Activated CD8-positive, alpha-beta memory T cell treated with anti-CD3 and anti-CD28 coated beads, Interleukin-2, amount 50 U/mL, for 4 hours (primary cell): ENCODE data around the gene ARPC2.

ENCODE experiments used
- DNase-seq: peaks from one replicate; pipeline ENCODE4 v3.0.0-alpha.2; 2020

The ARPC2 gene

DNA sequence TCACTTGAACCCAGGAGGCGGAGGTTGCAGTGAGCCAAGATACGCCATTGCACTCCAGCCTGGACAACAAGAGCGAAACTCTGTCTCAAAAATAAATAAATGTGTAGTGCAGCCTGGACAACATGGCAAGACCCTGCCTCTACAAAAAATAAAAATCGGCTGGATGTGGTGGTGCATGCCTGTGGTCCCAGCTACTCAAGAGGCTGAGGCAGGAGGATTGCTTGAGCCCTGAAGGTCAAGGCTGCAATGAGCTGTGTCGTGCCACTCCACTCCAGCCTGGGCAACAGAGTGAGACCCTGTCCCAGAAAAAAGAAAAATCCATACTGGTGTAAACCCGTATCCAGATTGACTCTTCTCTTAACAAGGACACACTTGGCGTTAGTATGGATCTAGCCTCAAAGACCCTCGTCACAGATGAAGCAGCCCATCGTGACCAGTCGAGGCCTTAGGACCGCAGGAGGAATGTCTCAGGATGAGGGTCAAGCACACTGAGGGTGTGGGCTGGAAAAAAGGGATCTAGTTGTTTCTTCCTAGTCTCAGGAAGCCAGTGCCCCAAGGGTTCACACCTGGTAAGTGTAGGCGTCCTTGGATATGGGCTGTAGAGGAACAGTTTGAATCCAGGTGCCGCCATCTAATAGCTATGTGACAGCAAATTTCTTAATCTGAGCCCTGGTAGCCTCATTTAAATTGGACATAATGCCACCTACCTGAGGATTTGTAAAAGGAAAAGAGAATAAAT, 39.8 kb downstream of the ARPC2 start:
- no peak for DNase-seq

DNA sequence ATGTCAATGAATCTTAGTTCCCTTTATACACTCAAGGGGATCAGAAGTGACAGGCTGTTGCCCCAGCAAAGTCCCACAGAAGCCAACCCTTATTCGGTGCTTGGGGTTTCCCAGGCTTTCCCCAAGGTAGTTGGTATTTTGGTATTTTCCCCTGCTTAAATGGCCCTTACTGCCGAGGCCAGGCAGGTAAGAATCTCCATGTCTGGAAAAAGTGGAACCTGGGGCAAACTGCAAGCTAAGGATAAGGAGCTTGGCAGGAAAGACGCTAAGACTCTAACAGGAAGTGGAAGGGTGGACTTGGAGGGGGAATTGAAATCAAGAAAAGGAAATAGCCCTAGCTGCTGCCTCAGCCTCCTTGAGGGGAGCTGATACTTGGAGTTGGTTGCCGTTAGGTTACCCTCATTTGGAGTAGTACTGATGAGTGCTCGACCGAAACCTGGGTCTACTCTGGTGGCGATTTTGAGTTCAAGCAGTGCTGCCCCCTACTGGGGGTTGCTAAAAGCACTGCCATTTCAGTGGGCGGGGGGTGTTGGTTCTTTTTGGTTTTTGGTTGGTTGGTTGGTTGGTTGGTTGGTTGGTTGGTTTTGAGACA, 40.5 kb downstream of the ARPC2 start:
- DNase-seq = peak; percentile 71

DNA sequence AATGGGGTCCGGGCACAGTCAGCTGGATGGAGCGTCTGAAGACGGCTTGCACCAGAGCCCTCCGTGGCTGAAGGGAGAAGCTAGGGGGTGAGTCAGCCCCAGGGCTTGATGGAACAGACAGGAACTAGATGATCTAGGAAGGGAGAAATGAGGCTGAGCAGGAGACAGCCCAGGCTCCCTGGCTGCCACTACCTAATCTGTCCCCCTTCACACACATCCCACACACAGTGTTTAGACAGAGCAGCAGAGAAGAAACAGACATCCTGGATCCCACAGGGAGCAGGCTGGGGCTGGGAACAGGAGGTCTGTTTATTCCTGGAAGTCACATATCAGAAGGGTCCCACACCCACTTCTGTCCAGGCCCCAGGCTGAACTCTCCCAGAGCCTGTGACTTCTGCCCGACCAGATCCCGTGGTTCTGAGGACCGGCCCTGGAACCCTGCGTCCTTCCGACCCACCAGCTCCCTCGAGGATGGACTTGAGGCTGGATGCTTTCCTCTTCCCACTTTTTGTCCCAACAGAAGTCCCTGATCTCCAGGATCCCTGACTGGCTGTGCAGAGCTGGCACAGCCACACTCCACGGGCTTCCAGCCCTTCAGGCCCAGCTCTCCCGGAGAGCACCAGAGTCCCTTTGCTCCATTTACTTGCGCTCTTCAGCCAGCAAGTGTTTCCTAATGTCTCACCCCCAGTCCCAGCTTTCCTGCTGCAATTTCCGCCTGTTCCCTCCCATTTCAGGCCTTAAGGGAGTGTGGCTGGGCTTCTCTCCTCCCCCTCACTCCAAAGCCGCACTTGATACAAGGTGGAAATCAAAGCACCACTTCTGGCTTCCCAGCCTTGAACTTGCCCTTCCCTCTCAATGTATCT, 42.3 kb downstream of the ARPC2 start:
- no peak for DNase-seq

DNA sequence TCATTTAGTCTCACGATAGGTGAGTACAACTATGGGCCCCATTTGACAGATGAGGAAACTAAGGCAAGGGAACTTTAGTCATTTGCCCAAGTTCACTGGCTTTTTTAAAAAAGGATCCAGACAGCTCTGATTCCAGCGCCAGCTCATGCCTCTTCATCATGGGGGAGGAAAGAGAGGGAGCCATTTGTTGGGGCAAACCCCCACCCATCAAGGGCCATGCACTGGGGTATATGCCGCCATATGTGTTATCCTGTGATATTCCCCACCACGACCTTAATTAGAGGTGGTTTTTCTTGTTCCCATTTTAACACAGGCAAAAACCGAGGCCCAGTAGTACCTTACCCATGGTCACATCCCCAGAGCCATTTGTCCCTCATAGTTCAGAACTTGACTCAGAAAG, 43.2 kb downstream of the ARPC2 start:
- no peak for DNase-seq

DNA sequence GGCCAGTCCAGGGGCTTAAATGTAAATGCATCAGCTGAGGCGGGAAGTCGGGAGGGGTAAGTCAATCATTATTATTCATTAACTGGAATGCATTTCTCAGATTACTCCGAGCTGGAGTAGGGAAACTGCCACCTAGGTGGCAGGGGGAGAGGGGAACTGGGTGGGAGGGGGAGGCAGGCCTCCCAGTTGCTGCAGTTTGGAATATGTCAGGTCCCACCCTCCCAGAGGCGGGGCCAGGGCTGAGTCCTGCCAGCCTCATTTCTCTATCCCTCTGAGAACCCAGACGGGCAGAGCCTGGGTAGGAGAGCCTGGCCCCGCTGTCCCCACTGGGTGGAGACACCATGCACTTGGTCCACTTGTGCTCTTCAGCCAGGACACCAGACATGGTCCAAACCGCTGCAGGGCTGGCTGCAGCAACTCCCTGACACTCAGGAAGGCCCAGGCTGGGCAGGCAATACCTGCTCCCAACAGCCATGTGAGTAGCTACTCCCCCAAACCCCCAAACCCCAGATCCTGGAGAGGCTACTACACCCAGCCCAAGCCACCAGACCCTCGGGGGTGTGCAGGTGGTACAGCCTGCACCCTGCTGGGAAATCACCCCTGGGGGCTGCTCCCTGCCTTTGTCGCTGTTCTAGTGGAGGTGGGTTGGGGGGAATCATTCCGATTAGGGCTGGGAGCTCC, 43.9 kb downstream of the ARPC2 start, which contains the start of gene GPBAR1:
TSS of gene GPBAR1 (plus strand) at position 274 of the 681 bp plus-strand sequence. CDS start 1,710 bp downstream, outside the sequence.
- no peak for DNase-seq

DNA sequence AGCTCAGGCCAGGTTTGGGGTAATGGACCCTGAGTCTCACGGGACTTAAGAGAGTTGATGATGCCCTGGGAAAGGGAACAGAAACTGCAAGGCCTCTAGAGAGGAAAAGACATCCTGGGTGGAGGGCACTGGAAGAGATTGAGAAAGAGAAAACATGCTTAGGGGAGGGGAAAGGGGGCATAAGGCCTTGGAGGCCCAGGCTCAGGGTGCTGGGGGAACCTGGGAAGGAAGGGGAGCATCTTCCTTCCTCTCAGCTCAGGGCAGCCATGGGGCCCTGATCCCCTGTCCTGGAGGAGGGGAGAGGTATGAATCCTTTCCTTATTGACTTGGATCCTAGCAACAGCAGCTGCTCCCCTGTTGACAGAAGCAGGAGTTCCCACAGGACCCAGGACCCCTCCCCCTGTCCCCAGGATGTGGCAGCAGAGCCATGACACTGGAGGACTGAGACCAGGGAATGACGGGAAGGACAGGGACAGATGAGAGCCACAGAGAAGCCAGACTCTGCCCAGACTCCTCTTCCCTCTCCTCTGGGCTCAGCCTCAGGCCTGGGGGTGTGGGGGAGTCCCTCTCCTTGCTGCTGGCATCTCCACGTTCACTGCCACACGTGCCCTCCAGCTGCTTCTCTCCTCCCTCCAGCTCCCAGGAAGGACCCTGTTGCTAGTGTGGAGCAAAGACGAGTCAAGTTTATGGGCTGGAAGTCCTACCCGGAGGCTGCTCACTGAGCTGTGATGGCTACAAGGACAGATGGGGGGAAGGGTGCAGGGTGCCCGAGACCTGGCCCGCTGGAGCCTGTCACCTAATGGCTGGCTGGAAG, 44.6 kb downstream of the ARPC2 start:
- DNase-seq = no peak

DNA sequence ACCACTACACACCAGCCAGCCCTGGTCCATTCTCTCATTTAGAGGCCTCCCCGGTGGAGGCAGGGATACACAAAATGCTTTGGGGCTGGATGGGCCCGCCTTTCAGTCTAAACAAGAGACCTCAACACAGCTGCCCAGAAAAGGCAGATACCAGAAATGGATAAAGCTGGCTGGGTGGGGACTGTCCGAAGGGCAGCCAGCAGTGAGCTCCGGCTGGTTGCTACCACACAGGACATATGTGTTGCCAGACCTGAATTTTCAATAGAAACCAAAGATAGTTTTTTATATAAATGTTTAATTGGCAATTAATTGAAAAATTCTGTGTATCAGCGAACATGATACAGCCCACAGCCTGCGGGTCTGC, 45.2 kb downstream of the ARPC2 start:
- no peak for DNase-seq

DNA sequence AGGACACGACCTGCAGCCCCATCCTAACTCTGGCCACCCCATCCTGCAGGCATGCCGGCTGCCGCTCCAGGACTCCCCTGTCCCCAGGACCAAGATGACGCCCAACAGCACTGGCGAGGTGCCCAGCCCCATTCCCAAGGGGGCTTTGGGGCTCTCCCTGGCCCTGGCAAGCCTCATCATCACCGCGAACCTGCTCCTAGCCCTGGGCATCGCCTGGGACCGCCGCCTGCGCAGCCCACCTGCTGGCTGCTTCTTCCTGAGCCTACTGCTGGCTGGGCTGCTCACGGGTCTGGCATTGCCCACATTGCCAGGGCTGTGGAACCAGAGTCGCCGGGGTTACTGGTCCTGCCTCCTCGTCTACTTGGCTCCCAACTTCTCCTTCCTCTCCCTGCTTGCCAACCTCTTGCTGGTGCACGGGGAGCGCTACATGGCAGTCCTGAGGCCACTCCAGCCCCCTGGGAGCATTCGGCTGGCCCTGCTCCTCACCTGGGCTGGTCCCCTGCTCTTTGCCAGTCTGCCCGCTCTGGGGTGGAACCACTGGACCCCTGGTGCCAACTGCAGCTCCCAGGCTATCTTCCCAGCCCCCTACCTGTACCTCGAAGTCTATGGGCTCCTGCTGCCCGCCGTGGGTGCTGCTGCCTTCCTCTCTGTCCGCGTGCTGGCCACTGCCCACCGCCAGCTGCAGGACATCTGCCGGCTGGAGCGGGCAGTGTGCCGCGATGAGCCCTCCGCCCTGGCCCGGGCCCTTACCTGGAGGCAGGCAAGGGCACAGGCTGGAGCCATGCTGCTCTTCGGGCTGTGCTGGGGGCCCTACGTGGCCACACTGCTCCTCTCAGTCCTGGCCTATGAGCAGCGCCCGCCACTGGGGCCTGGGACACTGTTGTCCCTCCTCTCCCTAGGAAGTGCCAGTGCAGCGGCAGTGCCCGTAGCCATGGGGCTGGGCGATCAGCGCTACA, 45.9 kb downstream of the ARPC2 start:
- DNase-seq = no peak

DNA sequence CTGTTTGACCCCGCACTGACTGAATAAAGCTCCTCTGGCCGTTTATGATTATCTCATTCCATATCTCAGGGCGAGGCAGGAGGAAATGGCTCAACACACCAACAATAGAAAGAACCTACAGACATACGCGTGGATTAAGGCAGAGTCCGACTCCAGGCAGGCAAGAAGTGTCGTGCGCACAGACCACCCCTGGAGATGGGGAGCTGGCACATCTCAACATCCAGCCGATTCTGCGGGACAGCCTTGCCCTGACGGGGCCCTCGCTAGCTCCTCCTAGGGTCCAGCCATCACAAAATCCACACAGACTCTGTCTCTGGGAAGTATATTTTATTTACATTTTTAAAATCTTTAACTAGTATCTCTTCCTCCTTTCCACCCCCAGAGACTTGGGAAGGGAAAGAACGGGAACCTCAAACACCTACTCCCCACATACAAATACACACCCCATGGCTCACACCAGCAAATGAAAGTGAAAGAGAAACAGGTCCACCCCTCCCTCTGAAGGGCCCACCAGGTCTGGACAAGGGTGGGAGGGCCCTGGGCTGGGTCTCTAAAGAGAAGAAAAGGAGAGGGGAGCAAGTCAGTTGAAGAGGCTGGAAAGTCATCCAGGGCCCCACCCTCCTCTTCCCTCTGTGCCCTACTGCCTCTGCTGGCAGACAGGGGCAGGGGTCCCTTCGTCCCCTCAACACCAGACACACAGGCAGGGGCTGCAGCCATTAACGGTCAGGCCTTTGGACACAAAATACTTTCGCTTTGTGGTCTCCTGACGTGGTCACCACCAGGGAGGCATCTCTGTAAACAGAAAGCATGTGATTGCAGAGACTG, 47.0 kb downstream of the ARPC2 start:
- no peak for DNase-seq

DNA sequence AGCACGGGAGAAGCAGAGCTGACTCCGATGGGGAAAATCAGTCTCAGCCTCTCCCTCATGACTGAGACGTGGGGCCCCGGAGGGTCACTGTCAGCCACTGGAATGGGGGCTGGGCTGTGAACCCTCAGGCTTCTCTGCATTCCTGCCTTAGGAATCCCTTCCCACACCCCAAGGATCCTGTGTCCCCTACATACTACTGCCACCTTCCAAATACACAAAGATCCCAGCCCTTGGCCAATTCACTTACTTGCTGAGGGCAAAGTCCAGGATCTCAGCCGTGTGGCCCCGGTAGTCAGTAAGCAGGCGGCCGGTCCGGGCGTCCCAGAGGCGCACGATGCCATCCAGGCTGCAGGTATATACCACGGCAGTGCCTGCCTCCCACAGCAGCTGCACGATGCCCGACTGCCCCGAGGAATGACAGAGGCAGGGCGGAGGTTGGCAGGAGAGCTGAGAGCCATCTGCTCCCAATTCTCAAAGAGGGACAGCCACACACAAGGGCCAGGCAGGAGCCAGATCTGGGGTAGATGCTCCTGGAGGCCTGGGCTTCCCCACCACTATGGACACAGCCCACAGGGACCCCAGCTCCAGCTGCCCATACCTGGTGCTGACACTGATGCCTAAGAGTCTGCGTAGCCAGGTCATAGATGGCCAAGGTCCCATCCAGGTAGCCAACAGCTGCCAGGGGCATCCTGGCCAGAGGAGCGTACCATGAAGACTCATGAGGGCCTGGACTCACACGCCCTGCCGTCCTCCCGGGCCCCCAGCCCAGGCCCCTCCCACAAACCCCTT, 48.0 kb downstream of the ARPC2 start:
- no peak for DNase-seq

DNA sequence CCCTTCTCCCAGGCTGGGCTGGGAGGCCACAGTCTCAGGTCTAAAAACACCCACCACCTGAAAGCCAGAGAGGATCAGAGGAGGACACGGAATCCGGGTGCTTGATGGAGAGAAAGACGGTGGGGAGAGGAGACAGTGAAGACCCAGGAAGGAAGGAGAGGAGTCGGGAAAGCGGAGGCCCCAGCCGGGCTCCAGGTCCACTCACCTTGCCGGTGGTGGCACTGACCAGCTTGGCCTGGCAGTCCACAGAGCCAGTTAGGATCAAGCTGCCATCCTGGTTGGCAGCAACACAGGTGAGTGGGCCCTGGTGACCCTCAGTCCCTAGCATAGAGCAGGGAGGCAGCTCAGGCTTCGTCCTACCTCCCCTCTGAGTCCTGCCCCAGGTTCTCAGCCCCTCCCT, 48.6 kb downstream of the ARPC2 start:
- DNase-seq = no peak

DNA sequence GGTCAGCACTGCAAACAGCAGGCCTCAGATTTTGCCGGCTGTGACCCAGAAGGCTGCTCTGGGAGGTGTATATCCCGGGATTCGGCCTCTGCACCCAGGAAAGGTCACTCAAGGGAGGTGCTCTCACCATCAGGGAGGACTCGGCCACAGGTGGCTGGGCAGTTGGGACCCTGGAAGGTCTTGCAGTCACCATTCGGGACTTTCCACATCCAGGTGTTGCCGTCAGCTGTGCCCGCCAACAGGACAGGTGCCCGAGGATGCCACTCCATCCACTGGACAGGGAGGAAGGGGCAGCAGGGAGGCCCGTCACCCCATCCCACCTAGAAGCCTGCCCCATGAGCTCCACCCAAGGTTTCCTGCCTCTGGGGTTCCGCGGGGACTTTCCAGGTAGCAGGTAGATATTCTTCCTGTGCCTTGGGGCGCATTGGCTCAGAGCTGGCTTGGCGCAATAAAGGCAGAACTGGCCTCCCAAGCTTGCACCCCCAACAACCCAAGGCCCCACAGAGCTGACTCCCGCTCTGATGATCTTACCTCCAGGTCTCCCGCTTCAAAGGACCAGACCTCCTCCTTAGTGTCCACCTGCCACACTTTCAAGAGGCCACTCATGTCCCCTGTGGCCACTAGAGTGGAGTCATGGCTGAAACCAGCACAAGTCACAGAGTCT, 49.5 kb downstream of the ARPC2 start:
- DNase-seq = no peak

DNA sequence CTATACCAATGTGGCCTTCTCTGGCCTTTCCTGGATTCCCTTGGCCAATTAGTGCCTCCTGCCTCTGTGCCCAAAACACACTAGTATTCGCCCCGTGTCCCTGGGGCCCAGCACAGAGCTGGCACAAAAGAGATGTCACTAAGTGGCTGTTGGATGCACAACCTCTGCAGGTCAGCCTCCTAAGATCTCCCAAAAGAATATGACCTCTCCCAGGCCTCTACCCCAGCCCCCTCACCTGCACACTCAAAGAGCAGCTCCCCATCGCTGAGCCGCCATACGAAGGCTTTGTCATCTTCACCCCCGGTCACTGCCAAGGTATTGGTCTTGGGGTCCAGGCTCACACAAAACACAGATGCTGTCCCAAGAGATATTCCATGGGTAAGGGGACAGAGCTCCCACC, 50.3 kb downstream of the ARPC2 start:
- DNase-seq = no peak

DNA sequence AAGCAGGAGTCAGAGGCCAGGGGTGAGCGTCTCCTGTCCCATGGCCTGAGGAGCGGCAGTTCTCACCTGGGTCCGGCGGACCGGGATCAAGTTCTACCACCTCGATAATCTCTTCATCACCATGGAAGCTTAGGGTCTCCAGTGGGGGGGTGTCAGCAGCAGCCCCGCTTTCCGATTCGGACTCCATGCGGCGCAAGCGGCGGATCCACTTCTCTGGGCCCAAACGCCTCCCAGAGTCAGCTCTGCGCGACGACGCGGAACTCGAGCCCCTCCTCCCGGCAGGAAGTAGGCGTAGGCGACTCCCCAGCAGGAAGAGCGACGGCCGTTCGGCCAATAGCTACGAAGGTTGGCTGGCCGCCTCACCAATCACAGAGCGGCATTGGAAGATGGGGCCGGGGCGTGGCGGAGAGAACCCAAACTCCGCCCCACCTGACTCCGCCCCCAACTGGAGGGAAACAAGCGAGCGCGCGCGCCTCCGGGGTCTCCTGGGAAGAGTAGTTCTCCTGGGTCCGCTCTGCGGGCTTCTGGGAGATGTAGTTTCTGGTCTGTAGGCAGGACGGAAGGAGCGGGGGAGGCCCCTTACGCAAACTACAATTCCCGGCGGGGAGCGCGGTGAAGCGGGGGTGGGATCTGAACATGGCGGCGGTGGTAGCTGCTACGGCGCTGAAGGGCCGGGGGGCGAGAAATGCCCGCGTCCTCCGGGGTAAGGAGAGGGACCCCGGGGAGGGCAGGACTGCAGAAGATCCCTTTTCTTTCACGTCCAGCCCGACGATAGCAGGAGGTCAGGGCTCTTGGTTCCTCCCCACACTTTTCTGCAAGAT, 53.1 kb downstream of the ARPC2 start, which contains the start of the genes AAMP and PNKD:
TSS of gene AAMP (minus strand) at position 238 of the 821 bp plus-strand sequence. CDS start at position 187, 51 bp downstream.
TSS of gene PNKD (plus strand) at position 620 of the 821 bp plus-strand sequence. CDS start at position 637, 17 bp downstream.
- DNase-seq = peak; percentile 100

DNA sequence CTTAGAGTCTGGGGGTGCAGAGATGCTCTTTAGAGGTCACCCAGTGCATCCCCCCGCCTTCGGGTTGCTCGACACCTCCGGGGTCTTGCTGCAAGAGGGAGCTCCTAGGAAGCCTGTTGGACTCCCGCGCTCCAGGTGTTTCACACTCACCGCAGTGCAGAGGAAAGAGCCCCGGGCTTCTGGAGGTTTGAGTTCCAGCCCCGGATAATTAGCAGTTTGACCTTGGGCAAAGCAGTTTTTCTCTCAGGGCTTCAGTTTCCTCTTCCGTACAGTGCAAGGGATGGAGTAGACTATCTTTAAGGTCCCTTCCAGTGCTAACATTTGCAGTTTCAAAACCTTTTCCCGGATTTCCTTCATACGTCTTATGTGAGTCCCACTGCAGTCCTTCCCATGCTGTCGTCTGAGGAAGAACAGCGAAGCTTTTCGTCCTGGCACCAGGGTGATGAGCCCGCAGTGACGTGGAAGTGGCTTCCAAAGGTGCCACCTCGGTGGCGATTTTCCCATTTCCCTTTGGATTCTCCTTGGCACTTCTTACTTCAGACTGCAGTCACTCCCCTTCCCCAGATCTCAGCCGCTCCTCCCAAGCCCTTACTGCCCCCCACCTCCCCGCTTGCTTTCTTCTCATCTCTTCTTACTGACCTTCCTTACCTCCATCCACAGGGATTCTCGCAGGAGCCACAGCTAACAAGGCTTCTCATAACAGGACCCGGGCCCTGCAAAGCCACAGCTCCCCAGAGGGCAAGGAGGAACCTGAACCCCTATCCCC, 53.9 kb downstream of the ARPC2 start:
- DNase-seq = no peak

DNA sequence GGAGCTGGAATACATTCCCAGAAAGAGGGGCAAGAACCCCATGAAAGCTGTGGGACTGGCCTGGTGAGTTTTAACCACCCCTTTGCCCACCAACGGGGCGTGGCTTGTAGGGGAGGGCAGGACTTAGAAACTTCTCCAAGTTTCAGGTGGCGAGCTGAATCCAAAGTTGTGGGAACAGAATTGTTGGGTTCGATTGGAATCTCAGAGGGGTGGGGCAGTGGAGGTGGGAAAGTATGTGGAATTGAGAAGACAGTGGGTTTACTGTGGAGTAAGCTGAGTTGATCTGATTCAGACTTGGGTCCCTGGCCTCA, 54.5 kb downstream of the ARPC2 start:
- DNase-seq = no peak
